ENCODE results near the gene ARPP21.
"Not testable (repeated sequence)": the region's sequence is repeated elsewhere in the genome, so short reads cannot be mapped to it uniquely, and the experiment has no call there.

Gene ARPP21

DNA sequence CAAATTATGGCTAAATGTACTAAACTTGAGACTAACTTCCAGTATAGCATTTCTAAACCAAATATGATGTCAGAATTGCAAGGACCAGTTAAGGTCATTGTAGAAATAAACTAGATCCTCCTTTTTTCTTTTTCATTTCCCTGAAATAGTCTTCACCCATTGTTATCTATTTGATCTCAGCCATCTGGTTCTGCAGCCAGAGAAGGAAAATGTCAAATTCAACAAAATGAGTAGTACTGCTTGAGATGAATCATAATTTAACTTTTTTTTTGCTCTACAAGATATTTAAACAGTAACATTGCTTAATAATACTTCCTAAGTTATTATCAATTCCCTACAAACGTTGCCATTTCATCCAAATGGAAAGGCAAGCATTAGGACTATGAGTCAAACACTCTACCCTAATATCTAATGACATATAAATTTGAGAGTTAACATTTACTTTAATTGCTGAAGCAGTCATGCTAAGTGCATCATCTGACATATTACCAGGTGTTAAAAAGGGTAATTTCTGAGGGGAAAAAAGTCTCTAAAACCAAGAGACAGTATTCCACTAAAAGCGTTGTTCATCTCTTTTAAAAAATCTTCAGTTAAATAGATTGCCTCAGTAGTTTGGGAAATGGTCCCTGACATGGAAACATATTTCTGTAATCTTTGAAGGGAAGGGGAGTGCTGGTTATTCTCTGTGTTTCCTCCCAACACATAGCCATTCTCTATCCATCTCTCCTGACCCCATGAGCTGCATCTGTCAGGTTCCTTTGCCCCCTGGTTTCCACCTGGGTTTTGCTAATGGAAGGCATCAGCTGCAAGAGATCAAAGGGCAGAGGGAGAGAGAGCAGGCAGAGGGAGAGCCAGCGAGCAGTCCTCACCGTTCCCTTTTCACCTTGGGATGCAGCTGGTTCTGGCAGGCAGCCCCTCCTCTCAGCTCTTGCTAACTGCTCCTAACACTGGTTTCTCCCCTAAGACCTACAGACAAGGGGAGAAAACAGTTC lies 138.5 kb downstream of the ARPP21 start:
- FAIRE-seq (no peak), DNase-seq (ENCODE audit: low spot score) (no peak)

- DNase-seq (ENCODE audit: low spot score) (no peak), FAIRE-seq (no peak)
Measured at GRCh38 chr3:35779611-35780010, 140.3 kb downstream of the ARPP21 start.

DNA sequence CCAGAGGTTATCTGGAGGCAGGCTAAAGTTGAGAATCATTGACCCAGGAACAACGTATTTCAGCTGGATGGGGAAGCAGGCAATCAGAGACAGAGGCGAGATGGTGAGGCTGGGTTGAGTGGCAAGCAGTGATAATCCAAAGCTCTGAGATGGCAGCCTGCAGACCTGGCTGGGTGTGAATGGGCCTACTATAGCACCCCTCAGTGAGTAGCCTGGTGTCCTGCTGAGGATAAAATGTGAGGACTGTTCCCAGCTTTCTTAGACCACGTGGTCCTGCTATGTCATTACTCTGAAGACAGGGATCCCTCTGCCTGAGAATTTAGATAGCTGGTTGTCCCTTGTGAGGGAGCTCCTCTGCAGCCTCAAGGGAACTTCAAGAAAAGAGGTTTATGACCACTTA lies 141.5 kb downstream of the ARPP21 start:
- DNase-seq (ENCODE audit: low spot score) (no peak), FAIRE-seq (no peak)

GRCh38 chr3:35781558-35781957 lies 142.2 kb downstream of the ARPP21 start:
- FAIRE-seq = no peak
- DNase-seq (ENCODE audit: low spot score) = no peak

DNA sequence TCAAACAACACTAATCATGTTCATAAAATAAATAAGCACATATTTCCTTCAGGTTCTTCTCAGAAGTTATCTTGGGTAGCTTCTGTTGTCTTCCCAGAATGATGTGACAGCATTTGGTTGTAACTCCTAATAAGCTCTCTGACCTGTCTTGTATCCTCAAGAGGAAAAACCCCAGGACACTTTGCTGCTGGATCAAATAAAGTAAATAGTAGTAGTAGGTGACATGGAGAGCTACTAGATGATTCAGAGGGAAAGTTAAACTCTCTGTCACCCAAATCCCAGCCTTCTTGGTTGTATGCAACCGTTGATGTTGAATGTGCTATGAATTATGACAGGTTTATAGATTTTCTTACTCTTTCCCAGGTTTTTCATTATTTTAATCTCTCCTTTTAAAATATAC lies 143.0 kb downstream of the ARPP21 start:
- no peak for DNase-seq (ENCODE audit: low spot score)
- no peak for FAIRE-seq

DNA sequence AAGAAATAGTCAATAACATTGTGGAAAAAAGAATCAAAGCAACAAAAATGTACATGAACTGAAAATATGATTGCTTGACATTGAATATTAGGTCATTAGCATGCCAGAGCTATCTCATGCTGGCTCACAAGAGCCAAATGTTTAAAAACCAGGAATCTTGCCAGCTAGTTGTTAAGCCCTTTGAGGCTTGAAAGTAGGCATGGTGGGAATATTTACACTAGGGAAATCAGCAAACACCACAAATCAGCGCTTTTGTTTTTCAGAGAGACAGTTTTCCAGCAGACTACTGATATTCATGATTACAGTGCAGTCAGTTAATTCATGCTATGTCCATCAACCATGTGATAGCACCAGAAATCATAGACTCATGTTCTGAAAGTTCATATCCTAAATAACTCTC lies 144.8 kb downstream of the ARPP21 start:
- no peak for FAIRE-seq
- DNase-seq (ENCODE audit: low spot score) = no peak

GRCh38 chr3:35785234-35785888 lies 146.0 kb downstream of the ARPP21 start:
- no peak for FAIRE-seq

GRCh38 chr3:35787936-35788335 lies 148.6 kb downstream of the ARPP21 start:
- FAIRE-seq (no peak), DNase-seq (ENCODE audit: low spot score) (no peak)

More at GRCh38 chr3:35785234-35785888, 146.0 kb downstream of the ARPP21 start:
- DNase-seq (ENCODE audit: low spot score) = no peak

DNA sequence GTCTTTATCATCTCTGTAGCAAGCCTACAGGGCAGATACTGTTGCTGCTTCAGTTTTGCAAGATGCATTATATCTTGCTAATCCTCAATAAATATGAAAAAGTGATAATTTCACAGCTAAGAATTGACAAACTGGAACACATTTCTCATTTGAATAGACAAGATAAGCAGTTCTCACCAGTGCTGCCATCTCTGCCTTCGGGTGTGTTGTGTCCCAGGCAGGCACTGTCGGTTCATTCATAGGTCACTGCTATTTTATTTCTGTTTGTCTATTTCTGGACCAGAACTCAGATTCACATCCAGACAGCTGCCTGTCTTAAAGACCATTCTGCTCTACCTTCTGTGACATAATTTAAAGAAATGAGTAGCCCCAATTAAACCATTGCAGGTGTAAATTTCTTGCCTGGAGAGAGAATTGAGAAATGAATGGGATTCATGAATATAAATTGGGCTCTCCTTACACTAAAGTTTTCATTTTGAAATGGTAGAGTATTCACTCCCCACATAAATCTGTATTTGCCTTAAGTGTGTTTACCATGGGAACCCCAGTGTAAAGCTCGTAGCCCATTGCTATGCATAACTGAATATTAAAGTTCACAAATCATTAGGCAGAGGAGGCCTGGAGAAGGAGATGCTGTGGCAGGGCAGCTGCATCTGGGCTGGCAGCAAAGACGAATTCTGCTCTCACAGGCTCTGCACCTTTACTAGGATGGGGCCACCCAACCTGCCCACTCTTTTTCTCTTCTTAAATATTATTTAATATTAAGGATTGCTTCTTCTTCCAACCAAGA lies 149.9 kb downstream of the ARPP21 start:
- no peak for FAIRE-seq
- DNase-seq (ENCODE audit: low spot score) = no peak

GRCh38 chr3:35790764-35791163 lies 151.4 kb downstream of the ARPP21 start:
- no peak for FAIRE-seq
- no peak for DNase-seq (ENCODE audit: low spot score)

DNA sequence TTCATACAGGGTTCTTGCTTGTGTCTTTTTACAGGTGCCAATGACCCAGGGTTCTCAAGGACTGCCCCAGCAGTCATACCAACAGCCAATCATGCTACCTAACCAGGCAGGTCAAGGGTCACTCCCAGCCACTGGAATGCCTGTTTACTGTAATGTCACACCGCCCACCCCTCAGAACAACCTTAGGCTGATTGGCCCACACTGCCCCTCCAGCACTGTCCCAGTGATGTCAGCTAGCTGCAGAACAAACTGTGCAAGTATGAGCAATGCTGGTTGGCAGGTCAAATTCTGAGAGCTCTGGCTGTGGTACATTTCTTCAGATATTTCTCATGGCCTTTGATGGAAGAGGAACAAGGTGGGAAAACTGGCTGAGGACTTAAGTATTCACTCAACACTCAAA lies 154.3 kb downstream of the ARPP21 start:
- FAIRE-seq (no peak), DNase-seq (ENCODE audit: low spot score) (no peak)

GRCh38 chr3:35800960-35801459 lies 161.7 kb downstream of the ARPP21 start:
- FAIRE-seq (no peak), DNase-seq (ENCODE audit: low spot score) (no peak)

DNA sequence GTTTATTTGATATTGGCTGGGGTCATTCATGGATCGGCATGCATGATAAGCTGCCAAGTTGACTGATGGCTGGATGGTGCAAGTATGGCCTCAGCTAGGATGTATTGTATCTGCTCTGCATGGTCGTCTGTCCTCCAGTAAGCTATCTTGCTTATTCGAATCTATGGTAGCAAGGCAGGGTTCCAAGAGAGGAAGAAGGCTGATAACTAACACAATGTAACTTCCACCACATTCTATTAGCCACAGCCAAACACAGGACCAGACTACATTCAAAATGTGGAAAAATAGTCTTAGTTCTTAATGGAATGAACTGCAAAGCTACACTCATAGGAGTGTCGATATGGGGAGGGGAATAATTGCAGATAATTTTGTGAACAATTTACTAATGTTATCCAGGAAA lies 175.2 kb downstream of the ARPP21 start:
- FAIRE-seq (no peak), DNase-seq (ENCODE audit: low spot score) (no peak)

- not testable (repeated sequence) for DNase-seq (ENCODE audit: low spot score); FAIRE-seq
Measured at GRCh38 chr3:35815796-35816195, 176.5 kb downstream of the ARPP21 start.

DNA sequence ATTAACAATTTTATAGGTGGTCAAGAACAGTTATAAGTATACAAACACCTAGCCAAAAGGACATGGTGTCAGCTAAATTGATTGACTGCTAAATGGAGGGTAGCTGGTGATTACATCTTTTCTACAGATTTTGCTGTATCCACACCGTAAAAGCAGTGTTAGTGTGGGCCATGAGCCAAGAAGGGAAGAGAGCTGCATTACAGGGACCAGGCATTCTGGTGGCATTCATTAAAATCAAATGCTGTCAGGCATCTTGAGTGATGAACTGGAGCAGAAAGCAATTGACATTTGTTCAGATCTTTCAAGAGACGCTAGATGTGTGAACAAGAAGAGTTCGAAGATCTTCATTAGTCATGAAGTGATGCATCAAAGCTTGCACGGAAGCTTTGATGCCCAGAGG lies 177.9 kb downstream of the ARPP21 start:
- DNase-seq (ENCODE audit: low spot score) (no peak), FAIRE-seq (no peak)

GRCh38 chr3:35832140-35832571 lies 192.8 kb downstream of the ARPP21 start:
- DNase-seq (ENCODE audit: low spot score) (no peak), FAIRE-seq (no peak)

Data from urothelium cell line (cell line).